ENCODE results near the gene MAPT. TPM values are rescaled to one million over a fixed set of nuclear protein-coding genes. Genes with fewer than 3 reads are reported as not detected.

The MAPT gene
- total RNA-seq, 1 donor from 2014 or later, result 3.5 TPM

- Mint-ChIP-seq H3K4me1 (ENCODE audit: unreplicated experiment) (no peaks in the 10 kb centered on the region), H3K27ac (no peak overlapping the region), H3K4me3 (peak overlapping the region; percentile 86), H3K9me3 (no peaks in the 10 kb centered on the region), H3K27me3 (peaks cover 80% of the 10 kb centered on the region), H3K36me3 (no peaks in the 10 kb centered on the region)
- peak; percentile 23 for TF ChIP-seq CTCF (conservative IDR thresholded peaks at IDR 0.05)
- no peak for DNase-seq (ENCODE audit: extremely low spot score, unreplicated experiment)
Observed at GRCh38 chr17:45895304-45895968, 1.1 kb downstream of the MAPT start.

GRCh38 chr17:45895969-45896785 is 1.8 kb downstream of the MAPT start:
- TF ChIP-seq CTCF (conservative IDR thresholded peaks at IDR 0.05), result no peak
- no peak for DNase-seq (ENCODE audit: extremely low spot score, unreplicated experiment)
- Mint-ChIP-seq H3K9me3 (no peaks in the 10 kb centered on the region), H3K4me1 (ENCODE audit: unreplicated experiment) (no peaks in the 10 kb centered on the region), H3K36me3 (no peaks in the 10 kb centered on the region), H3K4me3 (peak overlapping the region; percentile 82), H3K27ac (no peak overlapping the region), H3K27me3 (peaks cover 82% of the 10 kb centered on the region)

- no peak for DNase-seq (ENCODE audit: extremely low spot score, unreplicated experiment)
- H3K4me1 Mint-ChIP-seq (ENCODE audit: unreplicated experiment), result no peaks in the 10 kb centered on the region
- no peaks in the 10 kb centered on the region for H3K36me3 Mint-ChIP-seq
- H3K27me3 Mint-ChIP-seq, result peaks cover 82% of the 10 kb centered on the region
- H3K9me3 Mint-ChIP-seq, result no peaks in the 10 kb centered on the region
- TF ChIP-seq CTCF (conservative IDR thresholded peaks at IDR 0.05), result no peak
- peak overlapping the region; percentile 47 for H3K4me3 Mint-ChIP-seq
- no peak overlapping the region for H3K27ac Mint-ChIP-seq
Observed at GRCh38 chr17:45896803-45897693, 2.7 kb downstream of the MAPT start.

- no peaks in the 10 kb centered on the region for H3K36me3 Mint-ChIP-seq
- H3K4me1 Mint-ChIP-seq (ENCODE audit: unreplicated experiment), result no peaks in the 10 kb centered on the region
- no peak overlapping the region for H3K27ac Mint-ChIP-seq
- H3K27me3 Mint-ChIP-seq, result peaks cover 77% of the 10 kb centered on the region
- no peak overlapping the region for H3K4me3 Mint-ChIP-seq
- DNase-seq (ENCODE audit: extremely low spot score, unreplicated experiment), result no peak
- H3K9me3 Mint-ChIP-seq, result no peaks in the 10 kb centered on the region
- TF ChIP-seq CTCF (conservative IDR thresholded peaks at IDR 0.05), result no peak
Observed at GRCh38 chr17:45900136-45900535, 5.8 kb downstream of the MAPT start.

- H3K36me3 Mint-ChIP-seq, result no peaks in the 10 kb centered on the region
- H3K27me3 Mint-ChIP-seq, result peaks cover 78% of the 10 kb centered on the region
- H3K9me3 Mint-ChIP-seq, result no peaks in the 10 kb centered on the region
- no peaks in the 10 kb centered on the region for H3K4me1 Mint-ChIP-seq (ENCODE audit: unreplicated experiment)
- no peak for TF ChIP-seq CTCF (conservative IDR thresholded peaks at IDR 0.05)
- no peak overlapping the region for H3K27ac Mint-ChIP-seq
- no peak for DNase-seq (ENCODE audit: extremely low spot score, unreplicated experiment)
- no peak overlapping the region for H3K4me3 Mint-ChIP-seq
Observed at GRCh38 chr17:45900723-45901415, 6.5 kb downstream of the MAPT start.
